GM21825 (cell line): Measurements from ENCODE around the gene ARHGAP24.
"Not testable (repeated sequence)": the region's sequence is repeated elsewhere in the genome, so short reads cannot be mapped to it uniquely, and the experiment has no call there.

Source experiments
- ATAC-seq: cut with Tn5 transposase; IDR thresholded peaks from one replicate; pipeline ENCODE4 v1.9.1; 2021; ENCODE audit warnings: mild to moderate bottlenecking, moderate library complexity; ENCODE audit not compliant: unreplicated experiment

The ARHGAP24 gene

DNA sequence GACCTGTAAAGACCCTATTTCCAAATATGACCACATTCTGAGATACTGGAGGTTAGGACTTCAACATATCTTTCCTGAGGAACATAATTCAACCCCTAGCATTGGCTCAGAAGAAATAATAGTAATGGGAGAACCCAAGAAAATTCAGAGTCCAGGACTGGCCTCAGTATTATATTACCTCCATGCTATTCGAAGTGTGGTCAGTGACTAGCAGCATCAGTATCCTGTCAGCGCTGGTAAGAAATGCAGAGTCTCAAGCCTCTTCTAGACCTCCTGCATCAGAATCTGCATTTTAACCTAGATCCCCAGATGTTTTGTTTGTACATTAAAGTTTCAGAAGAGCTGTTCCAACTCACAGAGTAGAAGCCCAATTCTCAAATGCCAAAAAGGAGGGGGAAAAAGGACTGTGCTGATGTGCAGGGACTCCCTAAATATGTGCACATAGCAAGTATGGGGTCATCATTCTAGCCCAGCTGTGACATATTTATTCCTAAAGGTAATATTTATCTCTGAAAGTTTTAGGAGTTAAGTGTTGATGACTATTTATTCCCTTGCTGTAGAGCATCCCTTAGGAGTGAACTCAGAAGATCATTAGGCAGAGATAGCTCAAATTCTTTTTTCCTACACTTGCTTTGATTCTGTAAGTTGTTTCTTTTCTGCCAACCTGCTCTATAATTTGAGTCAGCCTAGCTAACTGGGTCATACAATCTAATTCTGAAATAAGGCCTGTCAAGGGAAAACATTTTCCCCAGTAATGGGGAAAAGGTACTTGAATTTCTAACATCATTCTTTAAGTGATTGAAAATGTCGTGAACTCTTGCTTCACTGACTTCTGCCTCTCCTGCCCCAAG lies 361.9 kb downstream of the ARHGAP24 start:
- no peak for ATAC-seq

DNA sequence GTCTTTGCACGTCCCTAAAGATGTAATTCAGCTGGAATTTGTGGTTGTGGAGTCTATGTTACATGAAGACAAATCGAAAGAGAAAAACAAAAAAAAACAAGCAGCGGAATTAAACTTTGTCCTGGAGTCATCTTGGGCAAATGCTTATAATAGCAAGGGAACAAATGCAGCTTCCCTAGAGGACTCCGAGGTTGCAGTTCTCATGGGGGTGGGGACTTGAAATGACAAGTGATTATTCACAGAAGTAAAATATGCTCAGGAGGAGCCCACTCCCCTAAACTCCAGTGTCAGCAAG lies 362.4 kb downstream of the ARHGAP24 start:
- no peak for ATAC-seq

DNA sequence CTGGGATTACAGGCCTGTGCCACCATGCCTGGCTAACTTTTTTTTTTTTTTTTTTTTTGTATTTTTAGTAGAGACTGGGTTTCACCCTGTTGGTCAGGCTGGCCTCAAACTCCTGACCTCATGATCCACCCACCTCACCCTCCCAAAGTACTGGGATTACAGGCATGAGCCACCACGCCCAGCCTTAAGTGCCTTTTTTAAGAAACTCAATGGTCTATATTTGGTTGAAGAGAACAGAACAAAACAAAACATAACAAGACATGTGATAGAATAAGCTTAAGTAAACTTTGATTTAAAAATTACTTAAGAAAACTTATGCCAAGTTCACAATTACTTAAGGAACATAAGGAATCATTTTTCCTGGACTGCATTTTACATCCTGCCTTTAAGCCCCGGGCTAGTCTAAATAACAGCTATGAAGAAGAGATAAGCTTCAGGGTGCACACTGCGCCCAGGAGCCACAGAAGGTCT lies 365.1 kb downstream of the ARHGAP24 start:
- ATAC-seq: not testable (repeated sequence)

DNA sequence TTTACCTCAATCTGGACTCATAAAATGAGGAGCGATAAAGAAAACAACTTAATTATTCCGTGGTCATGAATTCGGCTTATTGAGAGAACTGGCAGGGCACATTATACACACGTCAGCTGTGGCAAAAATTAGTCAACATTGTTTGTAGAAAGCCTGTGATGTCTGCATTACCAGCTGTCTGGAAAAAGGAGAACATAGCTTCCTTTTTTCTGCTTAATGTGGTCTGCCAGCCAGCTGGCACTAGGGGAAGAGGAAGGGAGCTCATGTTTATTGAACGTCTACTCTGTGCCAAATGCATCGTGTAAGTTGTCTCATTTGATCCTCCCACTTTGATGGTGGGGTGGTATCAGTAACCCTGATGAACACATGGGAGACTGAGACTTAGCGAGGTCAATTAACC lies 367.6 kb downstream of the ARHGAP24 start:
- no peak for ATAC-seq

DNA sequence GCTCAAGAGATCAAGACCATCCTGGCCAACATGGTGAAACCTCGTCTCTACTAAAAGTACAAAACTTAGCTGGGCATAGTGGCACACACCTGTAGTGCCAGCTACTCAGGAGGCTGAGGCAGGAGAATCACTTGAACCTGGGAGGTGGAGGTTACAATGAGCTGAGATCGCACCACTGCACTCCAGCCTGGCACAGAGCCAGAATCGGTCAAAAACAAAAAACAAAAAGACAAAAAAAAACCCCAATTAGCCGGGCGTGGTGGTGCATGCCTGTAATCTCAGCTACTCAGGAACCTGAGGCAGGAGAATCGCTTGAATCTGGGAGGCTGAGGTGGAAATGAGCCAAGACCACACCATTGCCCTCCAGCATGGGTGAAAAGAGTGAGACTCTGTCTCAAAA lies 378.8 kb downstream of the ARHGAP24 start:
- ATAC-seq: not testable (repeated sequence)

DNA sequence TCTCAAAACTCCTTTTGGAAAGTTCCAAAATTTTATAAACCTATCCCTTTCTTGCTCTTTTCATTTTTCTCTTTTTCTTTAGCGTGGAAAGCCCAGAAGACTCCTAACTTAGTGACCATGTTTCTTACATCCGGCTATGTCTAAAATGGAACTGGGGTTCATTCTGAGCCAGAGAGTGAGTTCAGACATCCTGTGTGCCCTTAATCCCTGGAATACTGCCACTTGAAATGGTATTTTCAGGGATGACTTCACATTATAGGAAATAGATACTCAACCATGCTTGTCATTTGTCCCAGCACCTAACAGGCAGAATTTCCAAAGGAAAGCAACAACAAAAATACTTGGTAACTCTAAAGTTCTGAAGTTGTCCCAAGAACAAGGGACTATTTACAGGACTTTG lies 379.6 kb downstream of the ARHGAP24 start:
- ATAC-seq: no peak

DNA sequence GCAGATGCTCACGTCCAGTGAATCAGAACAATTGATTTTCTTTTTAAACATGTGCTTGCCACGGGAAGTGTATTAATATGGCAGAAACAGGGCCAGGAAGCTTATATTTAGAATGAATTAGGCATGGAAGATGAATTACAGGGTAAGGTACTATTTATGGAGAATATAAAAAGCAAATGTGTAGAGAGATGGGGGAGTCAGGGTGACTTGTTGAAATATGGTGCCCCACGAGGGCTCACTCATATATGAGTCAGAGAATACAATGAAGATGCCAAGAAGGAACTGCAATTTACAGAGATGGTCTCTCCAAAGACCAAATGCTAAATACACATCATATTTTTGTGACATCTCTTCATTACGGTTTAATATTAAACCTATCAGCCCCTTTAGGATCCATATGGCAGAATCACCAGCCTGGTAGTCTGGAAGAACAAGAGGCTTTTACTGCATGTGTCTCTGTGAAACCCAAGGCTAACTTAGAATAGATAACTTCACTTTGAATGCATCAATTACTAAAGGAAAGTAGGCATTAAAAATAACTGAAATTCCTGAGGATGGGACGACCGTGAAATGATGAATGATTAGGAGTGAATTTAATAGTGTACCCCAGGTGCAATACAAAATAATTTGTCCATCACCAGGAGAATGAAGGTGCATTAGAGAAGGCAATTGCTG lies 385.3 kb downstream of the ARHGAP24 start:
- ATAC-seq: no peak

DNA sequence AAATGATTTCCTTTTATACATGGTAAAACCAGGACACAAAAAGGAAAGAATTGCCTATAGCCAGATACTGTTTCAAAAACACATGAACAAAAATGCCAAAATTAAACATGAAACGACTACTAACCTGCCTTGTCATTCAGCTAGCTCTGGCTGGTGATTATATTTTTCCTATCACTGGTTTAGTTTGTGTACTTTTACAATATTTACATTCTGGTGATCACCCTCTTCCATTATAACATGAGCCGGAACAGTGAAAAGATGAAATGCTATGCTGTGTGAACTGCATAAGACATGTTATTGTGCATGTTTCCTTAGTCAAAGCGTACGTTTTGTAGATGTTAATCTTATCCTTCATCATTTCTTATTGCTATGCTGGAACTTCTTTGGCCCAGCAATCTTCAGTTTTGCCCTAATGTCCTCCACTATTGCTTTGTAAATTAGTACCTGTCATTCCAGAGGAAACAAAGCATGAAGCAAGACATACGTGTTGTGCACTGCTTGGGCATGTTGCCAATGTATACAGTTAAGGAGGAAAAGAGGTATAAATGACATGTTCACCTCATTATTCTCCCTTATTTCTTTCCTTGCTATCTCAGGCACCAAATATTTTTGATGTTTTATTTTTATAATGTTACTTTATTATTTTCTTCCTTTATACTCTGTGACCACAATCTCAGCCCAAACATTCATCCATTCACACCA lies 386.3 kb downstream of the ARHGAP24 start:
- ATAC-seq: no peak

DNA sequence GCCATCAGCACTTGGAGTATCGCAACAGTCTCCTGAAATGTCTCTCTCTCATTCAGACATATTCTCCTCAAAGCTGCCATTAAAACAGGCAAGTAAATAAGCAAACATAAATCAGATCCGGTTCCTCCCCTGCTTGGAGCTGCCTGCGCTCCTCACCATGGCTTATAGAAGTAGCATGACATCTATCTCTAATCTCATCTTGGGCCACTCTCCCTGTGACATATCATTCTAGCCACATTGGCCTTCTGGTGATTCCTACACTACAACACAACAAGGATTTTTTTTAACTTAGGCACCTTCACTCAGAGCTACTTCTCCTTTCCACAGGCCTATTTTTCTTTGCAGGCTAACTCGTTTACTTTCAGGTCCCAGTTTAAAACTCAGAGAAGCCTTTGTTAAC lies 387.9 kb downstream of the ARHGAP24 start:
- ATAC-seq: no peak

DNA sequence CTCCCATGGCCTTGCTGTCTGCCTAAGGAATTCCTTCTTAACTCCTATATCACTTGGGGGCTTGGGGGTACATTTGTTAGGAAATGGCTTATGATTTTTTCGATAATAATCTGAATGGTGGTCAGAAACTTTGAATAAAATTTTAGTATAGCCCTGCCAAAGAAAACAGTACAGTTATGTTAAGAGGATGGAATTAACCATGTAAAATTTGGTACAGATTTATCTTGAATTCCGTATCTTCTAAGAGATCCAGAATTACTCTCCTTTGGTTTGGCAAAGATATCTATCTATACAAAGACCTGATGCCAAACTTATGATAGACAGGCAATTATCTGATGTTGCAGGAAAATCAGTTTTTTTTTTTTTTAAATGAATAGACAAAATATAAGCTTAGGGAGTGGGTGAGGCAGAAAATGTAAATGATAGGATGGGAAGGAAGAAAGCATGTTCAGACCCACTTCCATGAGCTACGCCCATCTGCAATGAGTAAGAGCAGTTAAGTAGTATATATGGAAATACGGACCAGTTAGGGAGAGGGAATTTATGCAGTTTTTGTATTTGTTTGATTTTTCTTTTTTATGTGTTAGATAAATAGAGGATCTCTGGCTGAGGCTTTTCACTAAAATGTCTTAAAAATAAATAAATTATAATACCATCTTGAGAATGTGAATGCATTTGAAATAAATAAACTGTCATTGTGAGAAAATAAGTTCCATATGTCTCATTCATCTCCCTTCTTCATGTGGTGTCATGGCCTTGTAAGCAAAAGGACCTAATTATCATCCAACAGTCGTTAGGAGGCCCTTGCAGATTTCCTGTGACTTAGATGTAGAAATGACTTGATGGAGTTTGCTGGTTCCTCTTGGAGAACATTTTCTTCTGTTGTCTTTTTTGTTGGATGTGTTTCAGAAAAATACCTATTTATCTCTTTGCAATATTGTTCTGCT lies 389.6 kb downstream of the ARHGAP24 start:
- ATAC-seq: no peak

DNA sequence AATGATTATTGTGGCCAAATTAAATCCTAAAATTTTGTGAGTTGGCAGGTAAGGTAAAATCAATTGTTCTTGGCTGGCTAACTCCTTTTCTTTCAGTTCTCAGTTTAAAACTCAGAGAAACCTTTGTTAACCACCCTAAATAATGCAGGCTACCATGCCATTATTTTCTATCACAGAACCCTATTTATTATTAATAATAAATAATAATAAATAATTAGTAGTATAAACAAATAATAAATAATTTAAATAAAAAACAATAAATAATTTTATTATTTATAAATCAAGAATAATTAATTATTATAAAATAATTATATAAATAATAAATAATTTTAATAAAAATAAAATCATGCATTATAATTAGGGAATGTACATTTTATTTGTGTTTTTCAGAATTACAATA lies 390.3 kb downstream of the ARHGAP24 start:
- no peak for ATAC-seq

DNA sequence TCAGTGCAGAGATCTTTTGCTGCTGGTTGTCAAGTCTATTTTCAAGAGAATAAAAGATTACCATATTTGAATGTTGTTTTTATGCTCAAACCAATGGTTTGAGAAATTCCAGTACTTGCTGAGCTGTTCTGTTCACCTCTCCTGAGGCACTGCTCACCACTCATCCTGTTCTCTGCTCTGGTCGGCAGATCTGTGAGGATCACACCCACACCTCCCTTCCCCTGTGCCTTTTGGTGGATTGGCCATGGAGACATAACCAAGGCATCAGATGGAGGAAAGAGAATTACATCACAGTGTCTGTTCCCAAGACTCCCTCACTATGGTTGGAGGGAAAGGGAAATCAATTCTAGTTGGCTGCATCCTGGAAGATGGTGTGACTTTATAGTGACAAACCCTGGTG lies 391.6 kb downstream of the ARHGAP24 start:
- no peak for ATAC-seq

DNA sequence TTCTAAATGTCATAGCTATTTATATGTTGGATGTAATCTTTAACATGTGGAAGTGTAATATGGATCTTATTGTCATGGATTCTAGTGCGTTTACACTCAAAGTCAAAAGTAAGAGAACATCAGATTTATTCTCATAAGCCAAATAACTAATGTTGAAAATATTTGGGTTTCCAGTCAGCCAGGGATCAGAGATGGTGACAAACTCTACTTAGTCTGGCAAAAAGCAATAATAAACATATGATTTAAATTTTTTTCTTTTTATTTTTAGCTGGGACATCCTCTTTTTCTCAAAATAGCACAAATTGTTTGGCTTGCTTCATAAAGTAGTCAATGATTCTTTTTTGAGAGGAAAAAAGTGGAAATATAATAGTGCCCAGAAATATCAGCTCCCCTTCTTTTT lies 392.3 kb downstream of the ARHGAP24 start:
- no peak for ATAC-seq

DNA sequence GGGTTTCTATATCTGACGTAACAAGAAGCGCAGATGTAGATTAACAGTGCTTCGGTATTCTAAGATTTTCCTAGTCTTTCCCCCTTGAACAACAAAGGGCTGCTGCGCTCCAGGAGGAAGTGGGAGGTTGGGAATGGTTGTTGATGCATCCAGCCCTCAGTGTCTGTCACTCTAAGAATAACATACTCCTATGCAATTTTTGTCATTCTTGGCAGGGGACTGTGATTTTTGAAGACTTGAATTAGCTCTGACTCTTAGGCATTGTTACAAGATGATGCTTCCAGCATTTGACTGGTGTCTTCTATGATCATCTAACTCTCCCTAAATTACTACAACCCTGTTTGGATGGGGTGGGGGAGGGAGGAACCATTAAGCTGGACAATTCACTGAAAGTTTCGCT lies 394.2 kb downstream of the ARHGAP24 start:
- ATAC-seq: no peak

DNA sequence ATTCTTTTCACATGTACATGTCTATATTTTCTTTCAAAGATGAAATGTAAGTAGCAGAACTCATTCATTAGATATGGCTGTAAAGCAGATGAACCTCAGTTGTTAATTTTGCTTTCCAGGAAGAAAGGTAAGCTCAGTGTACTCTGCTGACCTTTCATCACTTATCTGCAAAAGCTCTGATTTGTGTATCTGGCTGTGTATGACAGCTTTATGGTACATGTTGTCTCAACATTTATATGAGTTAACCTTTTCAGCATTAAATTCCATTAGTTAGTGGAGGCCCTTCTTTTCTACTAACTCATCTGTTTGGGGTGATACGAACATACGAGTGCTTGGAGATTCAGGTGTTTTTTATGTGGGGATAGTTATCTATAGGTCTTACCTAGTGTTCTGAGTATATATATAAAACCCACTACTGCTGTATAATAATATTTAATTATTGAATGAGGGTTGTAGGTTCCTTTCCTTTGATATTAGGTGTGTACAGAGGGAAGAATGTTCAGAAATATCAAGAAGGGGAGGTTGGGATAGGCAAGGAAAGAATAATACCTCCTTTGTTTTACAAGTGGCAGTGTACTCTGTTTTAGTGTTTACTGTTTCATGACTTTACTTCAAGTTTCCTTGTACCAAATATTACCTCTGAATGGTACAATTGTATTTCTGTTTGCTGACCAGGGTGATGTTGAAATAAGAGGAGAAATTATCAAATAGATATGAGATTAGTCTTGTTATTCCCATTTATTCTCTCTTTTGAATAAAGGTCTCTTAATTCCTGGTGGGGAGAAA lies 395.5 kb downstream of the ARHGAP24 start:
- no peak for ATAC-seq

DNA sequence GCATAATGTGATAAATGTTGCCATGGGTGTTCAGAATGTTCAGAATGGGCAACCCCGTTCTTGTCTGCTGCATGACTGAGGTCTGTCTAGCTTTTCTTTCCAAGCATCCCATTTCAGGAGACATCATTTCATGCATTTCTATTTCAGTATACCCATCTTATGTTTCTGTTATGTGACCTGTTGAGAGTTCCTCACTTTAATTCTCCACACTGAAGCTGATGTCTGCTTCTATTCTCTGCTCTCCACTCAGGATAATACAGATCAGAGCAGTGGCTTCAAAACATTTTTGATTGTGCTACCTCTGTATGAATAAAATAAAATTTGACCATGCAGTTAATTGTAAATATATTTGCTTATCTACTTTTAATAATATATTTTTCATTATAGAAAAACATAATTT lies 398.6 kb downstream of the ARHGAP24 start:
- ATAC-seq: no peak

DNA sequence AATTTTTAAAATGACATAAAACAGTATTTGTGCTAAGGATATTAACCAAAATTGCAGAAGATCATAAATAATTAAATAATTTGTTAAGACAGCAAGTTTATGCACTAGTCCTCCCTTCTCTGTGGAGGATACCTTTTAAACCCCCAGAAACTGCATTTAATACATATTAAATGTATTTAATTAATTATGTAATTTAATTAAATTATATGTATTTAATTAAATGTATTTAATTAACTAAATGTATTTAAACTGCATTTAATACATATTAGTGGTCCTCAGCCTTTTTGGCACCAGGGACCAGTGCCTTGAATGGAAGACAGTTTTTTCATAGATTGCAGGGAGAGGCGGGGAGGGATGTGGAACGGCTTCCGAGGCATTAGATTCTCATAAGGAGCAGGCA lies 404.6 kb downstream of the ARHGAP24 start:
- no peak for ATAC-seq

DNA sequence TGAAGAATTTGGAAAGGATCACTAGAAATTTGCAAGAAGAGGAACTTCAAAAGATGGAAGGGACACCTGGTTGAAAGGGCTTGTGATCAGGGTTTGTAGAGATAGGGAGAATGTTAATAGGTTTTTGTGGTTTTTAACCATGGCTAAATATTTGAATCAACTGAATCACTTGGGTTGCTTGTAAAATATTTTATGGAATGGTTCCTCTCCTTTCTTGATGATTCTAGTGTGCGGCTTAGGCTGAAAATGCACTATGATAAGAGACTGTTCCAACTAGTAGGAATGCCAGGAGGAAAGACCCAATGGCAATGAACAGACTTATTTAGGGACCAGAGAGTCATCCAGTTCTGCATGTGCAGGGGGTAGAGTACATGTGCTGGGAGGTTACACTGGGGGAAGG lies 408.2 kb downstream of the ARHGAP24 start:
- ATAC-seq: no peak

DNA sequence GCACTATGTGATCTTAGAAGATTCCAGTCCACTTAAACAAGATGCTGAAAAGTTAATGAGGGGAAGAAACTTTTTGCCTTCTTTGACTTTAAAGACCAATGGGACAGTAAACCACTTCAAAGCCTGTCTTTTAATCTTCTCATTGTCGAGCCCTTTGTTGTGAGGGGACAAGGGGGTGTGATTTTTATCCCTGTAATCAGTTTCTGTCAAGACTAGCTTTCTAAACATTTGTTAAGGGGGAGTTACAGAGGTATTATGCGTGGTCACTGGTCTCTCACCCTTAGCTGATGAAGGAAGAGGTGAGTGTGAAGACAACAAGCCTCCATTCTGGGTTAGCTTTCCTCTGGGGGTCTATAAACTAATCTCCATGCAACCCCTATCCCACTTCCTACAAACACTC lies 409.3 kb downstream of the ARHGAP24 start:
- ATAC-seq: no peak

DNA sequence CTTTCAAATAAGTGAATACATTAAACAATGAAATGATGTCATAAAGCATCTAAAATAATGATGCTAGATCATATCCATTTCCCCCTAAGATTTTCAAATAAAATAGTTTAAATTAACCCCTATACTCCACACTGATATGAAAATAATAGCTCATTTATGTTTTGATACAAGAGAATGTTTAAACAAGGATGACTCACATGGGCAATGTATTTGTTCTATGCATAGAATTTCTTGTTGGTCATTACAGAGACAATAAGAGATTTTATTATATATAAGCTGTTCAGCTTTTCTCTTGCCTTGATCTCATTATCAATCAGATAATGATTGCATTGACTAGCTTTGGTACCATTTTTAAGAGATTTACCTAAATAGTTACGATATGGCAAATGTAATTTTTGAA lies 411.7 kb downstream of the ARHGAP24 start:
- ATAC-seq: no peak
